ENCODE data around the gene PRF1. TPM values are rescaled to one million over a fixed set of nuclear protein-coding genes. Genes with fewer than 3 reads are reported as not detected.

The PRF1 gene
- total and polyA plus RNA-seq, 2 donors from 2014 or later = 1.4 to 8.8 TPM

GRCh38 chr10:70571636-70572439 is 30.7 kb downstream of the PRF1 start:
- Histone ChIP-seq H3K36me3 (ENCODE audit: control insufficient read depth in 2 of 3, insufficient read depth in 3 of 3, low read length in 3 of 3) (no peaks in the 10 kb centered on the region), H3K9me3 (ENCODE audit: control insufficient read depth in 2 of 3, insufficient read depth in 1 of 3, low read length in 3 of 3) (no peaks in the 10 kb centered on the region), H3K9ac (ENCODE audit: low read length in 3 of 3) (no peak overlapping the region), H3K27ac (ENCODE audit: low read depth in 2 of 2, low read length in 2 of 2) (no peak overlapping the region), H3K4me1 (ENCODE audit: control insufficient read depth in 2 of 3, insufficient read depth in 2 of 3, low read depth in 1 of 3, low read length in 3 of 3) (peaks cover 0 to 11% (median 0%) of the 10 kb centered on the region in 3 donors), H3K27me3 (ENCODE audit: control insufficient read depth, insufficient read depth, low read length) (no peaks in the 10 kb centered on the region), H3K4me3 (ENCODE audit: low read length in 3 of 3) (no peak overlapping the region)
- TF ChIP-seq CTCF (IDR thresholded peaks at IDR 0.05; ENCODE audit: borderline replicate concordance, extremely low read depth, insufficient read depth) = no peak
- FAIRE-seq (no peak), DNase-seq (peak in 2 of 5 donors; percentile 12 to 38)
- intact Hi-C loops (cut with DNase I) = no loop called here

GRCh38 chr10:70571236-70571635 is 31.3 kb downstream of the PRF1 start:
- H3K27ac ChIP-seq (ENCODE audit: low read depth in 2 of 2, low read length in 2 of 2) = no peak overlapping the region
- H3K36me3 ChIP-seq (ENCODE audit: control insufficient read depth in 2 of 3, insufficient read depth in 3 of 3, low read length in 3 of 3) = no peaks in the 10 kb centered on the region
- H3K4me1 ChIP-seq (ENCODE audit: control insufficient read depth in 2 of 3, insufficient read depth in 2 of 3, low read depth in 1 of 3, low read length in 3 of 3) = peaks cover 0 to 11% (median 0%) of the 10 kb centered on the region in 3 donors
- H3K9me3 ChIP-seq (ENCODE audit: control insufficient read depth in 2 of 3, insufficient read depth in 1 of 3, low read length in 3 of 3) = no peaks in the 10 kb centered on the region
- no peak for TF ChIP-seq CTCF (IDR thresholded peaks at IDR 0.05; ENCODE audit: borderline replicate concordance, extremely low read depth, insufficient read depth)
- H3K27me3 ChIP-seq (ENCODE audit: control insufficient read depth, insufficient read depth, low read length) = no peaks in the 10 kb centered on the region
- no peak overlapping the region for H3K9ac ChIP-seq (ENCODE audit: low read length in 3 of 3)
- DNase-seq (peak in 2 of 5 donors; percentile 9 to 40), FAIRE-seq (no peak)
- intact Hi-C loops (cut with DNase I) = no loop called here
- H3K4me3 ChIP-seq (ENCODE audit: low read length in 3 of 3) = no peak overlapping the region

GRCh38 chr10:70568781-70569495 is 33.6 kb downstream of the PRF1 start:
- Histone ChIP-seq H3K4me1 (ENCODE audit: control insufficient read depth in 2 of 3, insufficient read depth in 2 of 3, low read depth in 1 of 3, low read length in 3 of 3) (peaks cover 0 to 3% (median 0%) of the 10 kb centered on the region in 3 donors), H3K36me3 (ENCODE audit: control insufficient read depth in 2 of 3, insufficient read depth in 3 of 3, low read length in 3 of 3) (no peaks in the 10 kb centered on the region), H3K9me3 (ENCODE audit: control insufficient read depth in 2 of 3, insufficient read depth in 1 of 3, low read length in 3 of 3) (no peaks in the 10 kb centered on the region), H3K4me3 (ENCODE audit: low read length in 3 of 3) (no peak overlapping the region), H3K27me3 (ENCODE audit: control insufficient read depth, insufficient read depth, low read length) (no peaks in the 10 kb centered on the region), H3K27ac (ENCODE audit: low read depth in 2 of 2, low read length in 2 of 2) (no peak overlapping the region), H3K9ac (ENCODE audit: low read length in 3 of 3) (no peak overlapping the region)
- no peak for TF ChIP-seq CTCF (IDR thresholded peaks at IDR 0.05; ENCODE audit: borderline replicate concordance, extremely low read depth, insufficient read depth)
- intact Hi-C loops (cut with DNase I) = loop anchor here (10.0 kb wide), 1 partner anchor 306 kb away; no protein-coding TSS in a partner anchor
- FAIRE-seq = no peak
- peak in 2 of 5 donors; percentile 20 to 41 for DNase-seq

Measured in kidney (tissue), 14 donors.